Right cardiac atrium (tissue), 5 donors: ENCODE results near the gene ZER1. TPM values are rescaled to one million over a fixed set of nuclear protein-coding genes. Genes with fewer than 3 reads are reported as not detected.
"Not testable (repeated sequence)": the region's sequence is repeated elsewhere in the genome, so short reads cannot be mapped to it uniquely, and the experiment has no call there.

Experiments used
- ATAC-seq, 2 donors: fragments of 200-7000 bp; cut with Tn5 transposase; one replicate each; pipeline versions ENCODE4 v1.8.0 to v1.9.1; 2020; ENCODE audit warnings: moderate library complexity in 2 of 2, mild to moderate bottlenecking in 1 of 2
- DNase-seq, 3 donors: peaks; one replicate each; pipeline ENCODE4 v3.0.0-alpha.2; 2020
- H3K27ac ChIP-seq: one replicate; pipeline ENCODE4 v1.5.1; 2013; ENCODE audit warnings: mild to moderate bottlenecking, low read length, control low read depth, moderate library complexity
- H3K27me3 ChIP-seq: one replicate; pipeline ENCODE4 v1.6.1; 2013; ENCODE audit not compliant: control insufficient read depth, insufficient read depth
- H3K4me1 ChIP-seq: one replicate; pipeline ENCODE4 v1.6.1; 2013; ENCODE audit warnings: low read length; ENCODE audit not compliant: control insufficient read depth, insufficient read depth
- H3K4me3 ChIP-seq: one replicate; pipeline ENCODE4 v1.5.1; 2013; ENCODE audit warnings: low read length, control low read depth
- H3K9me3 ChIP-seq: one replicate; pipeline ENCODE4 v1.6.1; 2013; ENCODE audit warnings: low read length; ENCODE audit not compliant: control insufficient read depth
- WGBS: extraction: QIAGEN DNeasy Blood & Tissue Kit; methylation state at CpG from one replicate; pipeline ENCODE4 v1.1.7; 2013; 5-methylcytosine and 5-hydroxymethylcytosine counted together
- intact Hi-C, 4 donors: fragments of 100-400 bp; cut with DNase I; formaldehyde crosslinking; loops; one replicate each; pipeline versions ENCODE4 v1.11.0 to v1.14.0; 2022 to 2023
- polyA plus RNA-seq: library from polyadenylated mRNA; stranded (reverse); fragments of 200-250 nt; gene quantifications from one replicate; pipeline ENCODE4 v1.2.3, GENCODE V29; 2013
- total RNA-seq, 4 donors: library from RNA; stranded (reverse); fragmentation: NEBNext Ultra II Directional; extraction: Animal tissue kit (Norgen Biotek cat#: 25700); gene quantifications; one replicate each; pipeline ENCODE4 v1.2.1, GENCODE V29; 2021
- donor health status: healthy with polysubstance abuse.
- donor health status: DM: no; HTN: yes; CAD: no.
- donor health status: DM: no; HTN: no; CAD: no.
- donor health status: DM: no; HTN: yes; CAD: no; lungs with severe emphysema.
- donor health status: DM: yes; HTN: yes; CAD: no.

ZER1 gene
- total and polyA plus RNA-seq, 5 donors: 34.7 to 56.8 (median 46.1) TPM

DNA sequence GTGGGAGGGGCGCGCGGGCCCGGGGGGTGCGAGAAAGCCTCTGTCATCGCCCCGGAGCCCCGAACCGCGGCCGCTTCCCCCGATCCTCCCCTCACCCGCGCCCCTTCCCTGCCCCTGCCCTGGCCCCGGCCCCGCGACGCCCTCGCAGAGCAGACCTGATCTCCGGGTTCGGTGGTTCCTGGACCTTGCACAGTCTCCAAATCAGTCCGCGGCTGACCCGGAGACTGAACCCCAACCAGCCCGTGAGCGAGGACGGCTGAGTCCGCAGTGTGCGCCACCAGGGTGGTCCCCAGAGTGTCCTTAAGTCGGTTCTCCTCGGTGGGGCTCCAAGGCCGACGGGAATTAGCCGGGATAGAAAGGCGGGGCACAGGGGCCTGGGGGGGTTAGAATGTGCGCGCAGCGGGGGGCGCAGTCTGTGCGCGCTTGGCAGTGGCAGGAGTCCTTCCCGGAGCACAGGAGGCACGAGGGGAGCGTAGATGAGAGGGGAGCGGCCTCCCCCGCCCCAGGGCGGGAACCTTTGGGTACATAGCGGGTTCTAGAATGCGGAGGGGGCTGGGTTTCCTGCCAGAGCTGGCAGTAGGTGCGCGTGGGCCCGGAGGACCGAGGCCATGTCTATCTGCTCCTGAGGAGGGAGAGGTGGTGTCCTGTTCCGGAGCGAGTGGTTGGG lies 68.6 kb downstream of the ZER1 start:
- 7% methylated on average over 55 of the region's 55 CpGs for WGBS
- Histone ChIP-seq H3K4me1 (no peaks in the 10 kb centered on the region), H3K27ac (peak overlapping the region; percentile 77), H3K9me3 (no peaks in the 10 kb centered on the region), H3K27me3 (no peaks in the 10 kb centered on the region), H3K4me3 (peak overlapping the region; percentile 75)
- ATAC-seq (peak; percentile 40 to 76), DNase-seq (peak; percentile 75 to 82 (median 76))
- intact Hi-C loops: no loop called here

DNA sequence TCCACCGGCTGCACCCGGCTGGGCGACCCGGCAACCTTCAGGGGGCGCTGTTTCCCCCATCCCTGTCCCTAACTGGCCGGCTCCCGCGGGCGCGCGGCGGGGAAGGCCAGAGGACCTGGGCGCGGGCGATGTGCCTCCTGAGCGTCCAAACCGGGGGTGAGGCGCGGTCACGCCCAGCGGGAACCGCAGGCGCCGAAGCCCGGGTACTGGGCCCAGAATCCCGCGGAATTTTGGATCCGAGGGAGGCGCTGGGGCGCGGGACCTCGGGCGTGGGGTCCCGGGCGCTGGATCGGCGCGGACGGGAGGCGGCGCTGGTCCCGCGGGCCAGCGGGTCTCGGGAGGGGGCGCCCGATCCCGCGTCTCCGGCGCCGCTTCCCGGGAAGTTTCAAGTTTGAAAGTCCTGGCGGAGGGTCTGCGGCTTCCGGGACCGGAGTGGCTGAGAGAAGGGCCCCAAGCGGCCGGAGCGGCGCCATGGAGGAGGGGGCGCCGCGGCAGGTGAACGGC lies 69.2 kb downstream of the ZER1 start, which contains the start of gene PKN3:
PKN3 (plus strand) TSS at position 59 of the 504 bp plus-strand sequence; CDS start at position 472, 413 bp downstream.
- Histone ChIP-seq H3K9me3 (no peaks in the 10 kb centered on the region), H3K27me3 (no peaks in the 10 kb centered on the region), H3K4me3 (peak within 1 kb of the TSS; percentile 75), H3K4me1 (no peaks in the 10 kb centered on the region), H3K27ac (peak within 1 kb of the TSS; percentile 77)
- ATAC-seq (peak; percentile 63 to 84), DNase-seq (peak; percentile 90 to 95 (median 95))
- WGBS: under 1% methylated on average over 65 of the region's 65 CpGs
- intact Hi-C loops: no loop called here

DNA sequence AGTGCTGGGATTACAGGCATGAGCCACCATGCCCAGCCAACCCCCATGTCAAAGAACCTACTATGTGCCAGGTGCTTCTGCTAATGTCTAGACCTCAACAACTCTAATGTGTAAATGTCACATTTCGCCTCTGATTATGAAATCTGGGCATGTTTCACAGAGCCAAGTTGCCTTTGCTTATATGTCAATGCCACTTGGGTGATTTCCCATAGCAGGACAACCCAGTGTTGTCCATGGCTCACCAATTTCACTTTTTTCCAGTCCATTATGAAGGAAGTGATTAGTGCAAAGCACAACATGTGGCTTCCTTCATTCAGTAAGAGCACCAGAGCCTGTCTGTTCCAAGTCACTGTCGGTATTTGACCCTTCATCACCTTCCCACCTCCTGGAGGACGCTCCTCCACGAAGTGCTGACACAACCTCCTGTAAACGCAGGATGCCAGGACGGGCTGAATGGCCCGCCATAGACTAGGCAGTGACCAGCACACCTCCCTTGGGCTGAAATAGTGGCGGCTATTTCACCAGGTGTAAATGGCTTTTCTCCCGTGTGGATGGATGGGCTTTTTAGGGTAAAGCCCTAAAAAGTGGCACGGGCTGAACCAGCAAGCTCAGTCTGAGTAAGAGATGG lies 70.4 kb downstream of the ZER1 start:
- no peaks in the 10 kb centered on the region for H3K4me1 ChIP-seq
- ATAC-seq: no peak
- WGBS: 45% methylated on average over 10 of the region's 10 CpGs
- no peaks in the 10 kb centered on the region for H3K27me3 ChIP-seq
- DNase-seq: no peak
- intact Hi-C loops: no loop called here
- no peak overlapping the region for H3K27ac ChIP-seq
- no peaks in the 10 kb centered on the region for H3K9me3 ChIP-seq
- H3K4me3 ChIP-seq: no peak overlapping the region

DNA sequence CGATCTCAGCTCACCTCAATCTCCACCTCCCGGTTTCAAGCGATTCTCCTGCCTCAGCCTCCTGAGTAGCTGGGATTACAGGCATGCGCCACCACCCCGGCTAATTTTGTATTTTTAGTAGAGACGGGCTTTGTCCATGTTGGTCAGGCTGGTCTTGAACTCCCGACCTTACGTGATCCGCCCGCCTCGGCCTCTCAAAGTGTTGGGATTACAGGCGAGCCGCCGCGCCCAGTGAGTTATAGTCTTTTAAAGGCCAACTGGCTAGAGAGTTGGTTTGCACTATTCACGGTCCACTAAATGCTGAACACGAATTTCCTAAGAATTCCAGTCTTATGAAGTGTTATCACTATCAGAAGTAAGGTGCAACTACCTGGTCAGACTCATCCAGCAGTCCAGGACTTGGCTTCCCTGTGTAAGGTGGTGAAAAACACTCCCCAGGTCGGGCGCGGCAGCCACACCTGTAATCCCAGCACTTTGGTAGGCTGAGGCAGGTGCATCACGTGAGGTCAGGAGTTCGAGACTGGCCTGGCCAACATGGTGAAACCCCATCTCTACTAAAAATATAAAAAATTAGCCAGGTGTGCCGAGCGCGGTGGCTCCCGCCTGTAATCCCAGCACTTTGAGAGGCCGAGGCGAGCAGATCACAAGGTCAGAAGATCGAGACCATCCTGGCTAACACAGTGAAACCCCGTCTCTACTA lies 72.5 kb downstream of the ZER1 start:
- not testable (repeated sequence) for H3K27ac ChIP-seq, ATAC-seq, H3K9me3 ChIP-seq, H3K27me3 ChIP-seq, H3K4me3 ChIP-seq, H3K4me1 ChIP-seq
- intact Hi-C loops: loop anchor here in 1 of 4 donors (10.0 kb wide), 1 partner anchor 324 kb away; the partner anchor contains the start of gene URM1
- peak in 1 of 3 donors; percentile 12 for DNase-seq
- 96% methylated on average over 30 of the region's 30 CpGs for WGBS

DNA sequence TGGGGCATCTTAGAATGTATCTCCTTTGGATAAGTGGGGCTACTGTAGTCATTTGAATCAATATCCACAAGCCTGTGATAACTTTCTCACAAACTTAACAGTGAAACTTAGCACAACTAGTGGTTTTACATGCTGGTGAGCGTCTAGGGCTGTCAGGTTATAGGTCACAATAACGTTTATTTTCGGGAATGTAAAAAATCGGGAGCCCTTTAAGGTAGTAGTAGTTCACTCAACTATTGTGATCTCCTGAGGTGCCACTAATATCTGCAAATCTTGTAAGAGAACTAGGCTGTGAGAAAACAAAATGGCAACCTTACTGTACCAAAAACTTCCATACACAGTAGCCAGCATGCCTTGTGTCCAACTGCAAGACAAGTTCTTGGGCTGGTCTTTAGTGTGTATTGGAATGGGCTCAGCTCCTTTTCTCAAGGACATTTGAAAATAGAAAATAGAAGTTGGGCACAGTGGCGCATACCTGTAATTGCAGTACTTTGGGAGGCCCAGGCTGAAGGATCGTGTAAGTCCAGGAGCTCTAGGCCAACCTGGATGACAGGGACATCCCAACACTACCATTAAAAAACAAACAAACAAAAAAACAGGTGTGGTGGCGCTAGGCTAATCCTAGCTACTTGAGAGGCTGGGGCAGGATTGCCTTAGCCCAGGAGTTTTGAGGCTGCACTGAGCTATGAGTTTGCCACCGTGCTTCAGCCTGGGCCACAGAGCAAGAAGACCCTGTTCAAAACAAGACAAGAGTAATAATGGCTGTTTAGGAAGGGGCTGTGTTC lies 74.6 kb downstream of the ZER1 start:
- H3K9me3 ChIP-seq: no peaks in the 10 kb centered on the region
- no peak for ATAC-seq
- intact Hi-C loops: loop anchor here in 1 of 4 donors (10.0 kb wide), 1 partner anchor 322 kb away; the partner anchor contains the start of gene URM1
- DNase-seq: no peak
- H3K4me1 ChIP-seq: no peaks in the 10 kb centered on the region
- no peak overlapping the region for H3K27ac ChIP-seq
- WGBS: 77% methylated on average over 8 of the region's 8 CpGs
- no peak overlapping the region for H3K4me3 ChIP-seq
- no peaks in the 10 kb centered on the region for H3K27me3 ChIP-seq

DNA sequence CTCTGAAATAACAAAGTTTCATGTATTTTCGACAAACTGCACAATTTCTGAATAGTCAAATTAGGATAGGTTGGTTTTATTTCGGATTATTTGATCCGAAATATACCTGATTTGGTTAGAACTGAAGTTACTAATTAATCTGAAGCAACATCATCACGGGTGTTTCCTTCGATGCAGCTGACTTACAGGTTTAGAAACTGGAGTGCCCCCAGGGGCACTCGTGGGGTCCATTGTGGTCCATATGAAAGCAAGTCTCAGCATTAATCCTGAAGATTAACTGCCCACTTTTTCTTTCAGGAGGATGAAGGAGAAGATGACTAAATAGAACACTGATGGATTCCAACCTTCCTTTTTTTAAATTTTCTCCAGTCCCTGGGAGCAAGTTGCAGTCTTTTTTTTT lies 77.4 kb downstream of the ZER1 start:
- 83% methylated on average over 6 of the region's 6 CpGs for WGBS
- DNase-seq (no peak), ATAC-seq (no peak)
- Histone ChIP-seq H3K9me3 (no peaks in the 10 kb centered on the region), H3K27ac (no peak overlapping the region), H3K4me3 (no peak overlapping the region), H3K27me3 (no peaks in the 10 kb centered on the region), H3K4me1 (no peaks in the 10 kb centered on the region)
- intact Hi-C loops: loop anchor here in 1 of 4 donors (10.0 kb wide), 1 partner anchor 320 kb away; the partner anchor contains the start of gene URM1

DNA sequence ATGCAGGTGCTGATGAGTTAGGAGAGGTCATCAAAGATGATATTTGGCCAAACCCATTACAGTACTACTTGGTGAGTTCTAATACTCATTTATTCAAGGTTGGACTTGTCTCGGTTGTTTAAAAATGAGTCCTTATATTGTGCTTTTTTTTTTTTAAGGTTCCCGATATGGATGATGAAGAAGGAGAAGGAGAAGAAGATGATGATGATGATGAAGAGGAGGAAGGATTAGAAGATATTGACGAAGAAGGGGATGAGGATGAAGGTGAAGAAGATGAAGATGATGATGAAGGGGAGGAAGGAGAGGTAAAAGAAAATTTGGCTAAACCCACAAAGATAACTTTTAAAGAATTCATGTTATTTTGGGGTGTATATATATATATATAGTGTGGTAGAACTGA lies 78.0 kb downstream of the ZER1 start:
- DNase-seq, H3K4me3 ChIP-seq, ATAC-seq, H3K9me3 ChIP-seq, H3K4me1 ChIP-seq, H3K27me3 ChIP-seq, H3K27ac ChIP-seq: not testable (repeated sequence)
- intact Hi-C loops: loop anchor here in 1 of 4 donors (10.0 kb wide), 1 partner anchor 319 kb away; the partner anchor contains the start of gene URM1
- WGBS: 84% methylated on average over 3 of the region's 3 CpGs

DNA sequence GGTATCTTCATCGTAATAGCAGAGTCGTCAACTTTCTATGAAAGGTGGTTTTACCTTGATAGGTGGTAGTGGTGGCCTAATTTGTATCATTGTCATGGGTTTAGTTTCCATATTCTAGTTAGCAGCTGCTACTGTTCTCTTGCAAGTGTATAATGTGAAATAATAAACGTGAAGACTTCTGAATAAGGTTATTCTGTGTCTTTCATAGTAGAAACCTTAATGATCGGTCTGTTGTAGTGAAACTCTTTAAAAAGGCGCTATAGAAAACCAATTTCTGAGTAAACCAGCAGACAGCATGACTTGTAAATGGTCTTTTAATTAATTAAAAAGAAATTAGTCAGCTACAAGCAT lies 81.1 kb downstream of the ZER1 start:
- 11% methylated on average over 5 of the region's 5 CpGs for WGBS
- ATAC-seq (no peak), DNase-seq (no peak)
- intact Hi-C loops: loop anchor here in 1 of 4 donors (10.0 kb wide), 1 partner anchor 316 kb away; the partner anchor contains the start of gene URM1
- no peaks in the 10 kb centered on the region for H3K27me3 ChIP-seq
- peak overlapping the region; percentile 99 for H3K4me3 ChIP-seq
- no peaks in the 10 kb centered on the region for H3K9me3 ChIP-seq
- no peaks in the 10 kb centered on the region for H3K4me1 ChIP-seq
- no peak overlapping the region for H3K27ac ChIP-seq

DNA sequence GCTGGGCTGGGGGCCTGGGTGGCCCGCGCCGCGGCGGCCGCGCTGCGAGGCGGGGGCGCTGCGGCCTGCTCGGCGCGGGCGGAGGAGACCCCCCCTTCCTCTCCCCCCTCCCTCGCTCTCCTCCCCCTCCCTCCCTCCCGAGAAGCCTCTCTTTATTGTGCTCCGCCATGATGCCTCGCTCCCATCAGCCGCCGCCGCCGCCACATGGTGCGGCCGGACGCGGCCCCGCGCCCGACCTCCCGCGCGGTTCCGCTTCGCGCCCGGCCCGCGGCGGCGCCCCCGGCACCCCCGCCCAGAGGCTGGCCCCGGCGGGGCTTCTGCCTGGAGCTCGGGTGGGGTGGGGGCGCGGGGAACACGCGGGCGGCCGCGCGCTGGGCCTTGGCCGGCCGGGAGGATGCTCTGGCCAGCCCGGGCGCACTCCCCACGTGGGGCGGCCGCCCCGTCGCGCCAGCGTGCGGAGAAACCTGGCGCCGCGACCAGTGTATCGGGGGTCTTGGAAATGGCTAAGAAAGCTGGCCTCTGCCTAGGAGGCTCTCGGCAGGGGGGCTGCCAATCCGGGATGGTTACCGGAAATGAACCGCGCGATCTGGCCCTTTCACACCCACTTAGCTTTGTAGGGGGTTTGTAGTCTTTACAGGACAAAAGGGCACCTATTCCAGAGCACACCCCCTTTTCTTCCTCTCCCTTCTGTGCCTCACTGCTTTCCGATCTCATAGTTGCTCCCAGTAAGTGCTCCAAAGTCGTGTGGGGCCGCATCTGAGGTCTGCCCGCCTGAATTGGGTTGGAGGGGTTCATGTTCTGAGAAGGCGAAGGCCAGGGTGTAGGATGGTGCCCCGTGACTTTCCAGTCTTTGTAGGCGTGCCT lies 81.7 kb downstream of the ZER1 start:
- ATAC-seq (no peak), DNase-seq (peak; percentile 39 to 73 (median 71))
- Histone ChIP-seq H3K27ac (no peak overlapping the region), H3K4me3 (peak overlapping the region; percentile 99), H3K9me3 (no peaks in the 10 kb centered on the region), H3K4me1 (no peaks in the 10 kb centered on the region), H3K27me3 (no peaks in the 10 kb centered on the region)
- under 1% methylated on average over 82 of the region's 83 CpGs for WGBS
- intact Hi-C loops: loop anchor here in 1 of 4 donors (10.0 kb wide), 1 partner anchor 315 kb away; the partner anchor contains the start of gene URM1
